Neural crest cell (in vitro differentiated cells): ENCODE results near the gene RAB3C. TPM values are rescaled to one million over a fixed set of nuclear protein-coding genes. Genes with fewer than 3 reads are reported as not detected.

Source experiments
- DNase-seq: peaks from one replicate; pipeline ENCODE4 v3.0.0; 2021; ENCODE audit warnings: low read depth, mixed read lengths, low spot score
- H3K27ac Mint-ChIP-seq: one replicate; pipeline ENCODE4 v1.8.0; 2021; ENCODE audit warnings: mild to moderate bottlenecking, mixed read lengths; ENCODE audit not compliant: unreplicated experiment
- H3K27me3 Mint-ChIP-seq: 2 replicates; pipeline ENCODE4 v1.8.0; 2021; ENCODE audit warnings: low read depth, mild to moderate bottlenecking, mixed read lengths
- H3K36me3 Mint-ChIP-seq: 2 replicates; pipeline ENCODE4 v1.8.0; 2021; ENCODE audit warnings: low read depth, mild to moderate bottlenecking, mixed read lengths
- H3K4me1 Mint-ChIP-seq: 2 replicates; pipeline ENCODE4 v1.8.0; 2021; ENCODE audit warnings: mixed read lengths
- H3K4me3 Mint-ChIP-seq: one replicate; pipeline ENCODE4 v1.8.0; 2021; ENCODE audit warnings: mild to moderate bottlenecking, mixed read lengths
- H3K9me3 Mint-ChIP-seq: 2 replicates; pipeline ENCODE4 v1.8.0; 2021; ENCODE audit warnings: mixed read lengths
- CTCF ChIP-seq: fragments of 200-600 bp; sonication (generic); conservative IDR thresholded peaks from 2 replicates; pipeline ENCODE4 v1.5.0; 2021; ENCODE audit warnings: antibody characterized with exemption, mild to moderate bottlenecking
- total RNA-seq: library from RNA; stranded (reverse); gene quantifications from 2 replicates; pipeline ENCODE4 v1.2.1, GENCODE V29; 2021

The RAB3C gene
- total RNA-seq, 1 donor from 2014 or later, result 13.6 TPM

DNA sequence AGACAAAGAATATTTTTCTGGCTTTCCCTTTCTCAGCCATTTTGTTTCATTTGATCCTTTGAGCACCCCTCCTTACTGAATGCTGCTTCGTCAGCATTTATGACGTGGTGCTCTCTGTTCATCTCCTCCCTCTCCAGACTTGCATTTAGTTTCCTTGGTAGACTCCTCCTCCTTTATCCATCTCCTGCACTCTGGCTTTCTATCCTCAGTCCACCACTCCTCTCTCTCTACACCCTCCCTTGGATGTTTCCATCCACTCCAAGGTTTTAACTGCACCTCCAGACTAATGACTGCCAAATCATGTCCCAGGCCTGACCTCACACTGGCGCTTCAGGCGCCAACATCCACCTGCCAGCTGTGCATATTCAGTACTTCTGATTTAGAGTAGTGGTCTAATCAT lies 245.4 kb downstream of the RAB3C start:
- H3K4me1 Mint-ChIP-seq, result no peaks in the 10 kb centered on the region
- TF ChIP-seq CTCF, result no peak
- H3K27me3 Mint-ChIP-seq, result no peaks in the 10 kb centered on the region
- H3K36me3 Mint-ChIP-seq, result peaks cover 7% of the 10 kb centered on the region
- DNase-seq, result no peak
- no peak overlapping the region for H3K27ac Mint-ChIP-seq
- no peak overlapping the region for H3K4me3 Mint-ChIP-seq
- peaks cover 5% of the 10 kb centered on the region for H3K9me3 Mint-ChIP-seq

DNA sequence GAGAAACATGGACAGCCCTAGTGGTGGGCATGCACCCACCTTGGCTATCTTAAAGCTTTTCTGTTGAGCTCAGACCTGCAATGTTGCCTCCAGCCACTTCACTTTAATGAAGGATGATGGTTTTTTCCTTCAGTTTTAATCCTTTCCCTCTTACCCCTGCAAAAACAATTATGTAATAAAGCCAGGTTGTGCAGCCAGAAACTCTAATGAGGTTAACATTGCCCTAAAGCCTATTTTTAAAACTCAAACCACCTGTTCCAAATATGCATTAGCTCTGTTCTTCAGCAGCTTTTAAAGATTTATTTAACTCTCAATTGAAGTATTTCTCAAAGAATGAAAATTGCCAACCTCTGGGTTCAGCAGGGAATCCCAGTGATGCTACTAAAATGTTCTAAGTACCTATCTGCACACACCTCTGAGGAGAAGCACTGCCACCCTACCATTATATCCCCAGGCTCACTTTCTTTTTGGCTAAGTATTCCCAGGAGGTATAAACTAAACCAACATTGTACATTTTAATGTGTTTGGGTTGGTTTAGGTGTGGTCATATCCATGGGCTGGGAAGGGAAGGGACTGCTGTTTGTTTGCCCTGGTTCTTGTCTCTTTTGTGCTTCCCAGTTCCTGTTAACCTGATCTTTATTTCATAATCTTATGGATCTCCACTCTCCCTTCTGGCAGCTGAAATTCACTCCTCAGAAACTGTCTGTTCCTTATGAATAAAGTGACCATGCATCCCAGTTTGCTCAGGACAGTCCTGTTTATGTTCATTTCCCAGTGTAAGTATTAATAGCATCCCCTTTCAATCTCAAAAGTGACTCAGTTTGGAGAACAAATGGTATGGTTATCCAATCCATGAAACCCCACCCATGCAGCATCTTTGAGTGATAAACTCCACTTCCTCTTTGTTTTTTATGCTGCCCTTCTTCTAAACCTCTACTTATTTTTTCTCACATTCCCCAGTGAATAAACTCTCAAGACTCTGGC lies 251.7 kb downstream of the RAB3C start:
- TF ChIP-seq CTCF, result no peak
- peaks cover 5% of the 10 kb centered on the region for H3K4me1 Mint-ChIP-seq
- H3K4me3 Mint-ChIP-seq, result no peak overlapping the region
- no peaks in the 10 kb centered on the region for H3K9me3 Mint-ChIP-seq
- no peaks in the 10 kb centered on the region for H3K36me3 Mint-ChIP-seq
- no peak for DNase-seq
- no peak overlapping the region for H3K27ac Mint-ChIP-seq
- no peaks in the 10 kb centered on the region for H3K27me3 Mint-ChIP-seq

GRCh38 chr5:58836351-58836750 lies 253.5 kb downstream of the RAB3C start:
- Mint-ChIP-seq H3K9me3 (no peaks in the 10 kb centered on the region), H3K36me3 (no peaks in the 10 kb centered on the region), H3K4me3 (no peak overlapping the region), H3K27ac (no peak overlapping the region), H3K27me3 (no peaks in the 10 kb centered on the region), H3K4me1 (peaks cover 5% of the 10 kb centered on the region)
- no peak for DNase-seq
- TF ChIP-seq CTCF, result no peak

- Mint-ChIP-seq H3K27me3 (no peaks in the 10 kb centered on the region), H3K36me3 (no peaks in the 10 kb centered on the region), H3K27ac (no peak overlapping the region), H3K4me3 (no peak overlapping the region), H3K4me1 (peaks cover 5% of the 10 kb centered on the region), H3K9me3 (no peaks in the 10 kb centered on the region)
- DNase-seq, result no peak
- TF ChIP-seq CTCF, result no peak
Observed at GRCh38 chr5:58838729-58839128, 255.9 kb downstream of the RAB3C start.

DNA sequence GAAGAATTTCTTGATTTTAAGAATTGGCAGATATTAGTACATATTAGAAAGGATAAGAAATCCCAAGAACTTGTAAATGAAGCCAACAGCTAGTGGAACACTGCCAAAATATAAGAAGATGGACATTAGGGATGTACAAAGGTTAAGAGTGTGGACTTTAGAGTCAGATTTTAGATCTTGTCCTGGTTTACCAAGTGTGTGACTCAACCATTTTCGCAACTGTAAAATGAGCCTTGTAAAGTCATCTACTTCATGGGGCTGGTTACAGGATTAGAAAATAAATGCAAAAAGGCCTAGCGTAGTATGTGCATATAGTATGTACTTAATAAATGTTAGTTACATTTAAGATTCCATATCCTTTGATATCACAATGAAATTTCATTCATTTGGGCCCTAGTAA lies 260.0 kb downstream of the RAB3C start:
- no peak for DNase-seq
- H3K9me3 Mint-ChIP-seq, result no peaks in the 10 kb centered on the region
- H3K27ac Mint-ChIP-seq, result no peak overlapping the region
- H3K4me1 Mint-ChIP-seq, result no peaks in the 10 kb centered on the region
- no peak for TF ChIP-seq CTCF
- no peak overlapping the region for H3K4me3 Mint-ChIP-seq
- no peaks in the 10 kb centered on the region for H3K27me3 Mint-ChIP-seq
- H3K36me3 Mint-ChIP-seq, result no peaks in the 10 kb centered on the region
